Stimulated activated CD4-positive, alpha-beta T cell treated with anti-CD3 and anti-CD28 coated beads, Interleukin-12 subunit alpha, Interleukin-12 subunit beta, amount 100 ng/mL, for 4 hours (primary cell): ENCODE data around the gene MVB12A.

Experiments used
- DNase-seq: peaks from one replicate; pipeline ENCODE4 v3.0.0-alpha.2; 2020

The MVB12A gene

DNA sequence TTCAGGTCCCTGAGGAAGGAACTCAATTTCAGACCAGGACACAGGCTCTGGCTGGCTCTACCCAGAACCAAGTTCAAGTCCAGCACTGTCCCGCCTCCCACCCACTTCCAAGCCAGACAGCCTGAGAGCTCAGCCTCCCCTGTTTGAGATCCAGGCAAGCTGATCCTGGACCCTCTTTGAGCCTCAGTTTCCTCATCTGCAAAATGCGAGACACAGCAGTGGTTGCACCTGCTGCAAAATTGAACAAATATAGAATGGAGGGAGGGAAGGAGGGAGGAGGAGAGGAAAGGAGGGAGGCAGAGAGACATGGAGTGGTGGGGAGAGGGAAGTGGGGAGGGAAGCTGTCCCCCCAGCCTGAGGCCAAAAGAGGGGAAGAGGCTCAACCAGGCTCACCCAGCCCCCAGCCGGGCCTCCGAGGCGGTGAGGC, 27.9 kb downstream of the MVB12A start:
- no peak for DNase-seq

DNA sequence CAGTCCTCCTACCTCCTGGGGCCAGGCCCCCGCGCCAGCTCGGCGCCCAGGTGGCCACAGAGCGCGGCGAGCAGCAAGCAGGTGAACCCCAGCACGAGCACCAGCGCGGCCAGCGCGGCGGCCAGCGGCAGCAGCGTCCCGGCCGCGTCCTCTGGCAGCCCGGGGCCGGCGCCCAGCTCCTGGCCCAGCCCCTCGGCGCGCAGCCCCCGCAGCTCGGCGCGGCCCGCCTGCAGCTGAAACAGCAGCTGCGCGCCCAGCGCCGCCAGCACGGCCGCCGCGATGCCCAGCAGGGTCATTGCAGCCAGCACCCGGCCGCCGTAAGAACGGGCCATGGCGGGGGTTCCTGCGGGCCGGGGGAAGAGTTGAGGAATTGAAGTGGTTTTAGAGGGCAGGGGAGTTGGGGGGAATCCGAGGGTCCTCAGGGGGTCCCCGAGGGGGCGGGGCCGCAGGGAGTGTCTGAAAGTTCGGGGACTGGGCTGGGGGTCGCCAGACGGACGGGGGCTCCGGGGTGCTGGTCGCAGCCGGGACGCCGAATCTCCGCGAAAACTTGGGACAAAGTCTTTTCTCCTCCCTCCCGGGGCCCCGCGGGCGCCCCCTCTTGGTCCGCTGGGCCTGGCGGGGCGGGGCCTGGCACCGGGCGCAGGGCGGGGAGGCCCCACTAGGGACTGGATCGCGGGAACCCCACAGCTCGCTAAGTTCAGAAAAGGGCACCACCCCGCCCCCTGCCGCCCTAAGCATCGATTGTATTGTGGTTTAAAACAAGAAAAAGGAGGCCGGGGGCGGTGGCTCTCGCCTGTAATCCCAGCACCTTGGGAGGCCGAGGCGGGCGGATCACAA, 28.5 kb downstream of the MVB12A start, which contains the start of gene TMEM221:
Gene TMEM221, minus strand, starts transcription at position 538 of the 837 bp plus-strand sequence. Its CDS starts 206 bp downstream, at position 332.
- DNase-seq, result peak; percentile 49

DNA sequence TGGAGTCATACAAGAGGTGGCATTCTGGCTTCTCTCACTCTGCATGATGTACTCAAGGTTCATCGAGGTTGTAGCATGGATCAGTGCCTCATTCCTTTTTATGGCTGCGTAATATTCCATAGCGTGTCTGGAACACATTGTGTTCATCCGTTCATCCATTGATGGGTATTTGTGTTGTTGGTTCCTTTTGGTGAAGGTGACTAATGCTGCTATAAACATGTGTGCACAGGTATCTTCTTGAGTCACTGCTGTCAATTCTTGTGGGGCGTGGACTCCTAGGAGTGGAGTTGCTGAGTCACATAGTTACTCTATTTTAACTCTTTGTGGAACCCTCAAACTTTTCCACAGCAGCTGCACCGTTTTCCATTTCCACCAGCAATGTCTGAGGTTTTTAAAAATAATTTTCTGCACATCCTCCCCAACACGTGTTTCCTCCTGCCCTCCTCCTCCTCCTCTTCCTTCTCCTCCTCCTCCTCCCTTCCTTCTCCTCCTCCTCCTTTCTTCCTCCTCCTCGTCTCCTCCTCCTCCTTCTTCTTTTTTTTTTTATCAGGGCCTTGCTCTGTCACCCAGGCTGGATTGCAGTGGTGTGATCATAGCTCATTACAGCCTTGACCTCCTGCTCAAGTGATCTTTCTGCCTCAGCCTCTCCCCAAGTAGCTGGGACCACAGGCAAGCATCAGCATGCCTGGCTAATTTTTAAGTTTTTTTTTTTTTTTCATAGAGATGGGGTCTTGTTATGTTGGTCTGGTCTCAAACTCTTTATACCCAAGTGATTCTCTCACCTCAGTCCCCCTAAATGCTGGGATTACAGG, 30.6 kb downstream of the MVB12A start:
- peak; percentile 37 for DNase-seq

DNA sequence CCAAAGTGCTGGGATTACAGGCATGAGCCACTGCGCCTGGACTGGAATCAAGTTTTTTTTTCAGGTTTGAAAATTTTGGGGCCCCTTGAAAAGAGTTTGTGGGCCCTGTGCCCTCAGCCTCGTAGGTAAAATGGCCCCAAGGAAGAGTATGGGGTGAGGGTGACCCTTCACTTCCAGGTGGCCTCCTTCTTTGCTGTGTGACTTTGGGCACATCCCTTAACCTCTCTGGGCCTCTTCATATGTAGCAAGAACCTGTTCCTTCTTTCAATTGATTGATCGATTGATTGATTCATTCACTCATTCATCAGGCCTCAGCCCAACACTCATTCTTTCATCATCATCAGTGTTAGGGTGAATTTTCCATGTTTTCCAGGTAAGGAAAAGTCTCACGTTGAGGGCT, 32.0 kb downstream of the MVB12A start:
- DNase-seq, result no peak

DNA sequence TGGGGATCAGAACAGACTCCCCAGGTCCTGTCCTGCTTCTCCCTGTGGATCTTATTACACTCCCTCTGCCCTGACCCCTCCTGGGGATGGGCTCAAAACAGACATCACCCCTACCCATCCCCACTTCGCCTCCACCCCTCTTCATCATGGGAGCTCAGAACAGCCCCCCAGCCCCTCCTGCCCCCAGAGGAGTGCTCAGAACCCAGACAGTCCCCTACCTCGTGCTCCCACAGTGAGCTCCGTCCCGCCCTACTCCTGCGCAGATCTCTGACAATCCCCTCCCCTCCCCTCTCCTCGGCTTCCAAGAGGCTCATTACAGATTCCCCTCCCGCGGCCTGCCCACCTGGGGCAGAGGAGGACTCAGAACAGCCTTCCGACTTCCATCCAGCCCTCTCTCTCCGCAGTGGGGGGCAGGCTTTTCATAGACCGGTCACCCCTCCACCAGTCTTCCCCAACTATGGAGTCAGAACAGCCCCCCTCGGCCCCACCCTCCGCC, 34.8 kb downstream of the MVB12A start:
- DNase-seq, result no peak

DNA sequence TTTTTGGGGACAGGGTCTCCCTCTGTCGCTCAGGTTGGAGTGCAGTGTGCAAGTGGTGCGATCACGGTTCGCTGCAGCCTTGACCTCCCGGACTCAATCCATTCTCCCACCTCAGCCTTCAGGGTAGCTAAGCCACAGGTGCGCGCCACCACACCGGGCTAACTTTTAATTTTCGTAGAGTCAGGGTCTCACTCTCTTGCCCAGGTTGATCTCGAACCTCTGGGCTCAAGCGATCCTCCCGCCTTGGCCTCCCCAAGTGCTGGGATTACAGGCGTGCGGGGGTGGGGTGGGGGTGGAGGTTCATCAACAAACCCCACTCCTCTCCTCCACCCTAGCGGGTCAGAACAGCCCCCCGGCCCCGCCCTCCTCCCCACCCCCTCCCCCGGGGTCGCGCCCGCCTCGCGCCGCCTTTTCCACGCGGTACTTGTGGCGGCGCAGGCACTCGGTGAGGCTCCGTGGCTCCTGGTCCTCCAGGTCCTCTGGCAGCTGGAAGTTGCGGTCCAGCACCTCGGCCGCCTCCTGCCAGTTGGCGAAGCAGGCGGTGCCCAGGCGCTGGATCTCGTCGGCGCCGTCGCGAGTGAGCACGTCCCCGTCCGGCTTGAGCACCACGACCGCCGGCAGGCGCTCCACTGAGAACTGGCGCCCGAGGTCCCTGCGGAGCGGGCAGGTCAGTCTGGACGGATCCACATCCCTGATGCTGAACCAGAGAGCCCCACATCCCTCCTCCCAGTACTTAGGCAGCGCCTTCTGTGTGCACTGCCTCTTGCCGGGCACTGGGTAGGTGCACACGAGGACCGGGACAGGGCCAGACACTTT, 35.7 kb downstream of the MVB12A start:
- no peak for DNase-seq

DNA sequence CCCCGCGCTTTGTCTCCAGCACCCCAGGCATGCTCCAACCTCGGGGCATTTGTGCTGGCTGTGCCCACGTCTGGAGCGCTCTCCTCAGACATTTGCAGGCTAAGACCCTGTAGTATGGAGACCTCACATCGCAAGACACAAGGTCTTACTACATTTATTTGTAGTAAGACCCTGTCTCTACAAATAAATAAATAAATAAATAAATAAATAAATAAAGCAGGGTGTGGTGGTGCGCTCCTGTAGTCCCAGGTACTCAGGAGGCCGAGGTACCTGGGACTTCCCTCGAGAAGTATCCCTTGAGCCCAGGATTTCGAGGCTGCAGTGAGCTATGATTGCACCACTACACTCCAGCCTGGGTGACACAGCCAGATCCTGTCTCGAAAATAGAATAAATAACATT, 36.3 kb downstream of the MVB12A start:
- DNase-seq, result no peak

DNA sequence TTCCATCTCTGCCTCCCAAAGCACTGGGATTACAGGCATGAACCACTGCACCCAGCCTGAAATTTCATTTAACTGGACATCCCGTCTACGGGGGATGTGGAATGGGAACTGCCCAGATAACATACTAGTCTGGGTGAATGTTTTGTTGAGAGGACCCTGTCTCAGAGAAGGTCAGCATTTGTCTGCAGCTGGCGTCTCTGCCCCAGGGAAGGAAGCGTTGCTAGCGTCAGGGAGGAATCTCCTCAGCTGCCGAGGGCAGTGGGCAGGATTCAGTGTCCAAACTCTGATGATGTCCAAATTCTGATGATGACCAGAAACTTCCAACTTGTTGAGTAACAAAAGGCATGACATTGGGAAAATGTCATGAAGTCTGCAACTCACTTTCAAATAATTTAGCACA, 37.8 kb downstream of the MVB12A start:
- no peak for DNase-seq

DNA sequence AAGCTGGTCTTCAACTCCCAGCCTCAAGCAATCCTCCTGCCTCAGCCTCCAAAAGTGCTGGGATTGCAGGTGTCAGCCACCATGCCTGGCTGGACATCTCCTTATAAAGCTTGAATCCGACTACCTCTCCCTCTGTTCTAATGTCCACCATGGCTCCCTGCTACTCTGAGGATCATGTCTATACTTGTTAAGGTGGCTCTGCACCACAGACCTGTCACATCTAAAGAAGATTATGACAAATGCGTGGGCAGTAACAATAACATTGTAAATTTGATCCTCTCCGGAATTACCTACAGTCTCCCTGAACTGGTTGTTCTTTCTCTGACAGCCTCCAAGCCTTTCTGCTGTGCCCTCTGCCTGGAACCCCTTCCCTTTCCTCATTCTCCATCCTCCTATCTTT, 39.1 kb downstream of the MVB12A start:
- no peak for DNase-seq

DNA sequence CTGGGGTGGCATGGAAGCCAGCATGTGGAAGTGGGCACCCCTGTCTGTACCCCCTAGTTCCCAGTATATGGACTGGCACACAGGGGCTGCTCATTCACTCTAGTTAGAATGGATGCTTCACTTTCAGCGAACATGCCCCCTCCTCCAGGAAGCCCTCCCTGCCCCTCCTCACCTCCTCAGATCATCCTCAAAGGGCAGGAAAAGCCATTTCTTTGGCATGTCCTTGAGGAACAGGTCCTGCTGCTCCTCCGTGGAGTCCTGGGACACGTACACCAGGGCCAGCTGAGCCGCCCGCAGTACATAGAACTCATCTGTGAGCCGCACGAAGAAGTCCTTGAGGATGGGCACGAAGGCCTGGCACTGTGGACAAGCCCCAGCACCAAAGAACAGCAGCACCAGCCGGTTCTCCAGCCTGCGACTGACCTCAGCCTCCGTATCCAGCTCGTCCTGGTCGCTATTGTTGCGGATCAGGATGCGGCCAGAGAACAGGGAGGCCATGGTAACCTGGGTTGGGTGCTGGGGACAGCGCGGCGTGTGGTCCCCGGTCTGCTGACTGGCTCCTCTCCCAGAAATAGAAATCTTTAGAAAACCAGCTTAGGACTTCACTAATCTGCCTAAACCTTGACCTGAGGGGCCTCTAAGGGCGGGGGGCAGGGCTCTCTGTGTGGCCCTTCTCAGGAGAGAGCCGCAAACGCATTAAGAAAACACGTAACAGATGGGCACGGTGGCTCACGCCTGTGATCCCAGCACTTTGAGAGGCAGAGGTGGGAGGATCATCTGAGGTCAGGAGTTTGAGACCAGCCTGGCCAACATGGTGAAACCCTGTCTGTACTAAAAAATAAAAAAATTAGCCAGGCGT, 40.8 kb downstream of the MVB12A start, which contains the start of gene NXNL1:
Gene NXNL1, minus strand, starts transcription at position 555 of the 859 bp plus-strand sequence. Its CDS starts 57 bp downstream, at position 498.
- no peak for DNase-seq

DNA sequence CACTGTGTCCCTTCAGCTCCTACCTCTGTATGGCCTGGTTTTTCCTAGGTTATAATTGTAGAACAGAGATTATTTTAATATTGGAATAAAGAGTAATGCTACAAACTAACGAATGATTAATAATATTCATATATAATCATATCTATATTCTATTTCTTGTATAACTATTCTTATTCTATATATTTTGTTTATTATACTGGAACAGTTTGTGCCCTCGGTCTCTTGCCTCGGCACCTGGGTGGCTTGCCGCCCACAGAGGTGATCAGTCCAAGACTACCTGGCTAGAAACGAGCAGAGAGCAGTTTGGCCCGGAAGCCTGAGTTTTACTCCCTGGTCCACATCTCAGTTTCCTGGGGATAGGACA, 46.6 kb downstream of the MVB12A start:
- no peak for DNase-seq

DNA sequence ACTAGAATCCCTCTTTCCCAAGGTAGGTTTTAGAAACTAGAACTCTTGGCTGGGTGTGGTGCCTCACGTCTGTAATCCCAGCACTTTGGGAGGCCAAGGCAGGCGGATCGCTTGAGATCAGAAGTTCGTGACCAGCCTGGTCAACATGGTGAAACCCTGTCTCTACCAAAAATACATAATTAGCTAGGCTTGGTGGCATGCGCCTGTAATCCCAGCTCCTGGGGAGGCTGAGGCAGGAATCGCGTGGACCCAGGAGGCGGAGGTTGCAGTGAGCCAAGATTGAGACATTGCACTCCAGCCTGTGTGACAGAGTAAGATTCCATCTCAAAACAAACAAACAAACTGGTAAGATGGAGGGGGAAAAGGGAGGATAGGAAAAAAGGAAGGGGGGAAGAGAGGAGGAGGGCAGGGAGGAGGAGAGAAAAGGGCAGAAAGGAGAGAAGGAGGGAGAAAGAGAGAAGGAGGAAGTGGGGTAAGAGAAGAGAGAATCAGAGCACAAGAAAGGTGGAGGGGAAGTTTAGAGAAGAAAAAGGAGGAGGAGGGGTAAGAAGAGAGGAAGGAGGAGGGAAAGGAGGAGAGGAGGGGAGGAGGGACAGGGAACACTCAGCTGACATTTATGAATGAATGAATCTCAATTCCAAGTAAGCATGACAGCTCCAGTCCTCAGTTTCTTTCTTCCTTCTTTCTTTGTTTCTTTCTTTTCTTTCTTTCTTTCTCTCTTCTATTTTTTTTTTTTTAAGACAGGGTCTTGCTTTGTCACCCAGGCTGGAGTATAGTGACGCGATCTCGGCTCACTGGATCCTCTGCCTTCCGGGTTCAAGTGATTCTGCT, 47.8 kb downstream of the MVB12A start:
- DNase-seq, result no peak

DNA sequence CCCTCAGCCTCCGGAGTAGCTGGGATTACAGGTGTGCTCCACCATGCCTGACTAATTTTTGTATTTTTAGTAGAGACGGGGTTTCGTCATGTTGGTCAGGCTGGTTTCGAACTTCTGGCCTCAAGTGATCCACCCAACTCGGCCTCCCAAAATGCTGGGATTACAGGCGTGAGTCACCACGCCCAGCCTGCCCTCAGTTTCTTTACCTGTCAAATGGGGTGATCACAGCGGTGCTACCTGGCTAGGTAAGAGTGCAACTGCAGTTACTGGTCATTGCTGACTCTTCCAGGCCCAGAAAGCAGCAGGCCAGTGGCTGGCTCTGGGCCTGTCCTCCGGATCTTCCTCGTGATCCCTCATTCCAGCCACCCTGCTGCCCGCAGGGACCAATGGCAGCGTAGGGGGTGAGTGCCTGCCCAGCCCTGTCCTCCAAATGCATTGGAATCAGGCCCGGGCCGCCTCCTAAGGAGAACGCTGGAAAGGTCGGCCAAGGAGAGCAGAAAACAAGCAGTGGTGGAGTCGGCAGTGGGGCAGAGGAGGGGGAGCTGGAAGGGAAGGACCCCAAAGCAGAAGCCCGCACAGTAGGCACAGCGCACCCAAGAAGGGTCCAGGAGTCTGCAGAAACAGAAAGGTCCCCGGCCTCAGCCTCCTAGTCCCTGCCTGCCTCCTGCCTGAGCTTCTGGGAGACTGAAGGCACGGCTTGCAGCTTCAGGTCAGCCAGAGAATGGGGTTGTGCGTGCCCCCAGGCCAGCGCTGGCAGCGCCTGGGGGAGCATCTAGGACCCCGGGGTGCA, 48.6 kb downstream of the MVB12A start:
- no peak for DNase-seq

DNA sequence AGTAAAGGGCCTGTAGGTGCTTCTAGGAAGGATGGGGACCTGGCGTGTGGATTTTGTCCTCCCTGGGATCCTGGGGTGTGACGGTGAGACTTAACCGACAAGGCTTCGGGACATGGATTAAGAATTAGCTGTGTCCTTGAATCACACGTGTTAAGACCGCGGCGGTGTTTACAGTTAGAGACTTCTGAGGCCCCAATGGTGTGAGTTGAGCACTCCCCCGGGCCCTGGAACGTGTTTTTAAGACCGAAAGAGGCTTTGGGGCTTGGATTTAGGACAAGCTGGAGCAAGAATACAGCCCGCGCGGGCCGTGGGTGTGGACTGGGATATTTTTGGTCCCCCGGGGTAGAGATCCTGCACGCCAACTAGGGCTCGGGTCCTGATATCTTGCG, 49.2 kb downstream of the MVB12A start:
- DNase-seq, result no peak

DNA sequence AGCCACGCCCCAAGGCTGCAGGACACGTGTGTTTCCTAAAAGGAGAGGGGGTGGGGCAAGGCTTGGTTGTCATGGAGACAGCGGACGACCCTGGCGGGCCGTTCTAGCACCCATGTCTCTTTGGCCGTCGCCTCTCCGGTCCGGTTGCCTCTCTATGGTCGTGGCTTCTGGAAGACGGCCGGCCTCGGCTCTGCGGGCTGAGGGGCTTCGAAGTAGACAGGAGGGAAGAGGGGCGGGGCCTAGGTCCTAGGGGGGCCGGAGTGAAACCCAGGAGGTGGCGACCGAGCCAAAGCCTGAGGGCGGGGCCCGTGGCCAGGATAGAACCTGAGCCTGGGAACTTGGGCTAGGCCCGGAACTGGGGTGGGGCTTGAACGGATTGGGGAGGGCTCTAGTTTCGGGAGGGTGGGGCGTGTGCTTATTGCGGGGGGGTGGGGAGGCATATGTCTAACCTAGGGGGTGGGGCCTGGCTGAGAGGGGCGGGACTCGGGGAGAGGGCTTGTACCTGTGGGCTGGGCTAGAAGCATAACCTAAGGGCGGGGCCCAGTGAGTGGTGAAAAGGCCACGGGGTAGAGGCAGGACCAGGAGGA, 49.7 kb downstream of the MVB12A start:
- peak; percentile 89 for DNase-seq

DNA sequence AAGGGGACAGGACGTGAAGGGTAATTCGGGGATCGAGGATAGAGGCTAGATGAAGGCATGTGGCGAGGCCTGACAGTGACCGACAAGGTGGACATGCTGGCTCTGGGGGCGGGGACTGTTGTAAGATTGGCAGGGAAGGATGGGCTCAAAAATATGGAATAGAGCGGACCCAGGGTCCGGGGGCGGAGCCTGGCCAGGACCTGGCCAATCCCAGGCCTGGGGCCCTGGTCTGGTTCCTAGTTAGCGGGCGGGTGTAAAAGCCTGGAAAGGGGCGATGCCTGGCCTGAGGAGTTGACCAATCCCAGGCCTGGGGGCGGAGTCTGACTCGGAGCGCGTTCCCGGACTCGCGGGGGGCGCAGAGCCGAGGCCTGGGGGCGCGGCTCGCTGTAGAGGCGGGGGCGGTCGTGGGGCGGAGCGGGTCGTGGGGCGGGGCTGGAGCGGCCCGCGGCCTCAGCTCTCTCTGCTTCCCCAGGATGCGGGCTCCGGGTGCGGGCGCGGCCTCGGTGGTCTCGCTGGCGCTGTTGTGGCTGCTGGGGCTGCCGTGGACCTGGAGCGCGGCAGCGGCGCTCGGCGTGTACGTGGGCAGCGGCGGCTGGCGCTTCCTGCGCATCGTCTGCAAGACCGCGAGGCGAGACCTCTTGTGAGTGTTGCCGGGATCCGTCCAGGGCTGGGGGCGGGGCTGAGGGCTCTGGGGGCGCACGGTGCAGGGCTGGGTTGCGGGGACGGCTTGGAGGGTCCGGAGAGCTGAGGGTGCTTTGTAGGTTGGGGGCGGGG, 50.4 kb downstream of the MVB12A start, which contains the start of gene SLC27A1:
Gene SLC27A1, plus strand, starts transcription at position 457 of the 774 bp plus-strand sequence. Its CDS starts 17 bp downstream, at position 474.
- DNase-seq, result peak; percentile 86

DNA sequence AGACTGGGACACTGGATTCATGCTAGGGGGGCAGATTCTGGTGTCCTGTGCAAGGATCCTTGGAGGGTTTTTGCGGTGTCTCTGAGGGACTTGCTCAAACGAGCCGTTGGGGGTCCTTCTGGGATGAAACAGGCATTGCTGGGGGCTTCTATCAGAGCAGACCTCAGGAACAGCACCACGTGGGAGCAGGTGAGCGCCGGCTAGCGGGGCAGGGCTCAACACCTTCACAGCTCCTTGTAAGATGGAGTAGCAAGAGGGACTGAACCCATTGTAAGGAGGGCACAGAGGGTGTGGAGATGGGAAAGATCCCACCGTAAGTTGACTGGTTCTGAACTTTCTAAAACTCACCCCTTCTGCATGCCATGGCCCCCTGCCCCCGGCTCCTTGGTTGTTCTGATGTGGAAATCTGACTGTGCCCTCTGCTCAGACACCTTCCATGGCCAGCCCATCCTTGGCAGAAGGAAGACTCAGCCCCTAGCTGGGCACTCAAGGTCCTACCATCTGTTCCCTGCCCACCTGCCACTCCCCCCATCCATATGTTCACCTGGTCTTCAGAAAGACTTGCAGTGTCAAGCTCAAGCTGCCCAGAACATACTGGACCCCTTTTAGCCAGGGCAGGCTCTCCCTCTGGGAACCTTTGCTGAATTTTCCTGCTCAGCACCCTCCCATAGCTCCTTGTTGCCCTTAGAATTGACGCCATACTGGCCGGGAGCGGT, 51.7 kb downstream of the MVB12A start:
- DNase-seq, result no peak

DNA sequence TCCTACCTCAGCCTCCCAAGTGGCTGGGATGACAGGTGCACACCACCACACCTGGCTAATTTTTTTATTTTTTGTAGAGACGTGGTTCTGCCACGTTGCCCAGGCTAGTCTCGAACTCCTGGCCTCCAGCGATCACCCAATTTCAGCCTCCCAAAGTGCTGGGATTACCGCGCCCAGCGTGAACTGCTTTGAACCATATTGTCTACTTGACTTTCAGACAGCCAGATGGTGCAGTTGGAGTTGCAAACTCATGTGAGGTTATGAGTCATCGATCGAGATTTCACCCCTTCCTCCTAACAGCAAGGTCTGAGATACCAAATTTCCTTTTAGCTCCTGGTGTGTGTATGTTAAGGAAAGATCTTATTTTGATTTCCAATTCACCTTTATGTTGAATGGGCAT, 53.2 kb downstream of the MVB12A start:
- DNase-seq, result no peak
